ACC112 (cell line): Measurements from ENCODE around the gene TRIM25.

Experiments
- H2AFZ ChIP-seq: fragments of 200-600 bp; sonication (generic); one replicate; pipeline ENCODE4 v1.6.0; 2017; ENCODE audit warnings: antibody characterized with exemption, low read length; ENCODE audit not compliant: unreplicated experiment
- H3K27ac ChIP-seq: fragments of 200-600 bp; sonication (generic); 2 replicates; pipeline ENCODE4 v1.5.1; 2014; ENCODE audit warnings: low read depth, mild to moderate bottlenecking, antibody characterized with exemption, low read length, moderate library complexity
- H3K27me3 ChIP-seq: fragments of 200-600 bp; sonication (generic); 2 replicates; pipeline ENCODE4 v1.6.1; 2014; ENCODE audit warnings: mild to moderate bottlenecking, antibody characterized with exemption, low read length, moderate library complexity, mixed read lengths; ENCODE audit not compliant: insufficient read depth
- H3K36me3 ChIP-seq: fragments of 200-600 bp; sonication (generic); 2 replicates; pipeline ENCODE4 v1.6.1; 2016; ENCODE audit warnings: mild to moderate bottlenecking, antibody characterized with exemption, low read length, moderate library complexity, mixed read lengths; ENCODE audit not compliant: insufficient read depth
- H3K4me1 ChIP-seq: fragments of 200-600 bp; sonication (generic); one replicate; pipeline ENCODE4 v1.6.1; 2016; ENCODE audit warnings: low read length, mixed read lengths; ENCODE audit not compliant: insufficient read depth, unreplicated experiment, control insufficient read depth
- H3K4me3 ChIP-seq: fragments of 200-600 bp; sonication (generic); 2 replicates; pipeline ENCODE4 v1.5.1; 2014; ENCODE audit warnings: mild to moderate bottlenecking, low read depth, low read length
- H3K79me2 ChIP-seq: fragments of 200-600 bp; sonication (generic); one replicate; pipeline ENCODE4 v1.6.0; 2016; ENCODE audit warnings: low read length; ENCODE audit not compliant: control insufficient read depth, unreplicated experiment, insufficient read depth

The TRIM25 gene

GRCh38 chr17:56894859-56895455 is 18.9 kb downstream of the TRIM25 start:
- Histone ChIP-seq H3K27me3 (no peaks in the 10 kb centered on the region), H3K4me3 (no peak overlapping the region), H3K27ac (no peak overlapping the region), H3K4me1 (peaks cover 11% of the 10 kb centered on the region), H3K36me3 (peaks cover 84% of the 10 kb centered on the region), H3K79me2 (peaks cover 33% of the 10 kb centered on the region), H2AFZ (no peak overlapping the region)

- Histone ChIP-seq H3K36me3 (peaks cover 86% of the 10 kb centered on the region), H2AFZ (no peak overlapping the region), H3K27ac (no peak overlapping the region), H3K4me3 (no peak overlapping the region), H3K79me2 (peaks cover 20% of the 10 kb centered on the region), H3K4me1 (no peaks in the 10 kb centered on the region), H3K27me3 (no peaks in the 10 kb centered on the region)
These were observed 20.3 kb downstream of the TRIM25 start for GRCh38 chr17:56893503-56893902.

GRCh38 chr17:56892333-56892732 is 21.5 kb downstream of the TRIM25 start:
- H3K27me3 ChIP-seq: no peaks in the 10 kb centered on the region
- no peak overlapping the region for H3K4me3 ChIP-seq
- H3K36me3 ChIP-seq: peaks cover 86% of the 10 kb centered on the region
- no peak overlapping the region for H3K27ac ChIP-seq
- no peak overlapping the region for H2AFZ ChIP-seq
- H3K79me2 ChIP-seq: peaks cover 10% of the 10 kb centered on the region
- H3K4me1 ChIP-seq: no peaks in the 10 kb centered on the region

- no peak overlapping the region for H3K27ac ChIP-seq
- no peak overlapping the region for H2AFZ ChIP-seq
- H3K4me3 ChIP-seq: no peak overlapping the region
- H3K36me3 ChIP-seq: peaks cover 90% of the 10 kb centered on the region
- no peaks in the 10 kb centered on the region for H3K4me1 ChIP-seq
- H3K79me2 ChIP-seq: peaks cover 4% of the 10 kb centered on the region
- H3K27me3 ChIP-seq: no peaks in the 10 kb centered on the region
These were observed 22.1 kb downstream of the TRIM25 start for GRCh38 chr17:56891751-56892150.

- H3K27me3 ChIP-seq: no peaks in the 10 kb centered on the region
- no peak overlapping the region for H3K4me3 ChIP-seq
- H3K4me1 ChIP-seq: no peaks in the 10 kb centered on the region
- H2AFZ ChIP-seq: no peak overlapping the region
- H3K36me3 ChIP-seq: peaks cover 94% of the 10 kb centered on the region
- no peak overlapping the region for H3K27ac ChIP-seq
- H3K79me2 ChIP-seq: peaks cover 2% of the 10 kb centered on the region
These were observed 22.8 kb downstream of the TRIM25 start for GRCh38 chr17:56890906-56891674.

GRCh38 chr17:56890390-56890789 is 23.5 kb downstream of the TRIM25 start:
- H3K27me3 ChIP-seq: no peaks in the 10 kb centered on the region
- no peak overlapping the region for H3K4me3 ChIP-seq
- no peaks in the 10 kb centered on the region for H3K4me1 ChIP-seq
- H2AFZ ChIP-seq: no peak overlapping the region
- H3K79me2 ChIP-seq: peaks cover 2% of the 10 kb centered on the region
- peaks cover 87% of the 10 kb centered on the region for H3K36me3 ChIP-seq
- no peak overlapping the region for H3K27ac ChIP-seq

GRCh38 chr17:56887552-56888467 is 26.0 kb downstream of the TRIM25 start:
- Histone ChIP-seq H3K27ac (no peak overlapping the region), H3K36me3 (peaks cover 65% of the 10 kb centered on the region), H3K27me3 (no peaks in the 10 kb centered on the region), H3K4me1 (no peaks in the 10 kb centered on the region), H2AFZ (no peak overlapping the region), H3K4me3 (no peak overlapping the region), H3K79me2 (no peaks in the 10 kb centered on the region)

- Histone ChIP-seq H2AFZ (no peak overlapping the region), H3K36me3 (peaks cover 59% of the 10 kb centered on the region), H3K27me3 (no peaks in the 10 kb centered on the region), H3K27ac (no peak overlapping the region), H3K4me1 (no peaks in the 10 kb centered on the region), H3K4me3 (no peak overlapping the region), H3K79me2 (no peaks in the 10 kb centered on the region)
These were observed 26.7 kb downstream of the TRIM25 start for GRCh38 chr17:56887105-56887504.

GRCh38 chr17:56886288-56886731 is 27.5 kb downstream of the TRIM25 start:
- H2AFZ ChIP-seq: no peak overlapping the region
- peaks cover 51% of the 10 kb centered on the region for H3K36me3 ChIP-seq

GRCh38 chr17:56885312-56885657 is 28.6 kb downstream of the TRIM25 start:
- Histone ChIP-seq H2AFZ (no peak overlapping the region), H3K27ac (no peak overlapping the region), H3K4me1 (no peaks in the 10 kb centered on the region), H3K36me3 (peaks cover 41% of the 10 kb centered on the region), H3K4me3 (no peak overlapping the region), H3K79me2 (no peaks in the 10 kb centered on the region), H3K27me3 (no peaks in the 10 kb centered on the region)

More at GRCh38 chr17:56886288-56886731, 27.5 kb downstream of the TRIM25 start:
- Histone ChIP-seq H3K27me3 (no peaks in the 10 kb centered on the region), H3K4me3 (no peak overlapping the region), H3K79me2 (no peaks in the 10 kb centered on the region), H3K27ac (no peak overlapping the region), H3K4me1 (no peaks in the 10 kb centered on the region)
